Measurements from ENCODE around the gene NDE1.

DNA sequence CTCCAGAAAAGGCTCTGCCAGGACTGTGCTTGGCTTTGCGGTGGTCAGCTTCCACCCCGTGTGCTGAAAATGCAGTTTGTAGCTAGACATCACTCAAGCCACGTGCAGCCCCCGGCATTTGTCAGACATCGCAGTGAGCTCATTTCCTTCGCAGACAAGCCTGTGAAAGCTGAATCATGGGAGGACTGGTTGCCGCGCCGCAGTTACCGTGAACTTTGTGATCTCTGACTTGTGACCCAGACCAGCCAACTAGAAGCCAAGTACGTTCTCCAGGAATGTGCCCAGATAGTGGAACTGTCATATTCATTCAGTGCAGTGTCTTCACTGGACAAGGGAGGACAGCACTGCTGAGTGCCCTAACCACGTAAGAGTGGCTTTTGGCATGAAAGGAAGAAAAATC lies 58.1 kb downstream of the NDE1 start:
- TF ChIP-seq, protein P1, sequence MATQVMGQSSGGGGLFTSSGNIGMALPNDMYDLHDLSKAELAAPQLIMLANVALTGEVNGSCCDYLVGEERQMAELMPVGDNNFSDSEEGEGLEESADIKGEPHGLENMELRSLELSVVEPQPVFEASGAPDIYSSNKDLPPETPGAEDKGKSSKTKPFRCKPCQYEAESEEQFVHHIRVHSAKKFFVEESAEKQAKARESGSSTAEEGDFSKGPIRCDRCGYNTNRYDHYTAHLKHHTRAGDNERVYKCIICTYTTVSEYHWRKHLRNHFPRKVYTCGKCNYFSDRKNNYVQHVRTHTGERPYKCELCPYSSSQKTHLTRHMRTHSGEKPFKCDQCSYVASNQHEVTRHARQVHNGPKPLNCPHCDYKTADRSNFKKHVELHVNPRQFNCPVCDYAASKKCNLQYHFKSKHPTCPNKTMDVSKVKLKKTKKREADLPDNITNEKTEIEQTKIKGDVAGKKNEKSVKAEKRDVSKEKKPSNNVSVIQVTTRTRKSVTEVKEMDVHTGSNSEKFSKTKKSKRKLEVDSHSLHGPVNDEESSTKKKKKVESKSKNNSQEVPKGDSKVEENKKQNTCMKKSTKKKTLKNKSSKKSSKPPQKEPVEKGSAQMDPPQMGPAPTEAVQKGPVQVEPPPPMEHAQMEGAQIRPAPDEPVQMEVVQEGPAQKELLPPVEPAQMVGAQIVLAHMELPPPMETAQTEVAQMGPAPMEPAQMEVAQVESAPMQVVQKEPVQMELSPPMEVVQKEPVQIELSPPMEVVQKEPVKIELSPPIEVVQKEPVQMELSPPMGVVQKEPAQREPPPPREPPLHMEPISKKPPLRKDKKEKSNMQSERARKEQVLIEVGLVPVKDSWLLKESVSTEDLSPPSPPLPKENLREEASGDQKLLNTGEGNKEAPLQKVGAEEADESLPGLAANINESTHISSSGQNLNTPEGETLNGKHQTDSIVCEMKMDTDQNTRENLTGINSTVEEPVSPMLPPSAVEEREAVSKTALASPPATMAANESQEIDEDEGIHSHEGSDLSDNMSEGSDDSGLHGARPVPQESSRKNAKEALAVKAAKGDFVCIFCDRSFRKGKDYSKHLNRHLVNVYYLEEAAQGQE (IDR thresholded peaks at IDR 0.05; ENCODE audit: insufficient read depth in 1 of 2, low read depth in 2 of 2, low read length in 2 of 2) = no peak
- TF ChIP-seq SIN3A (IDR thresholded peaks at IDR 0.05; ENCODE audit: borderline replicate concordance, insufficient read depth, low read length) (no peak), TAF1 (IDR thresholded peaks at IDR 0.05; ENCODE audit: borderline replicate concordance, insufficient read depth, low read length) (no peak), POLR2AphosphoS5 (IDR thresholded peaks at IDR 0.05; ENCODE audit: low read depth, low read length) (no peak), FOXP2 (optimal IDR thresholded peaks at IDR 0.05; ENCODE audit: borderline replicate concordance, extremely low read depth, extremely low read length, insufficient read depth) (no peak)

All from PFSK-1 (cell line).